A375 (cell line): ENCODE results near the gene FAM24A. TPM values are rescaled to one million over a fixed set of nuclear protein-coding genes. Genes with fewer than 3 reads are reported as not detected.

Experiments used
- total RNA-seq: library from RNA; depleted of rRNA; stranded (reverse); fragments of >200 nt; shearing (Covaris generic); gene quantifications from 2 replicates; pipeline ENCODE4 v1.2.3, GENCODE V29; 2014; rRNA removed

FAM24A gene, protein sequence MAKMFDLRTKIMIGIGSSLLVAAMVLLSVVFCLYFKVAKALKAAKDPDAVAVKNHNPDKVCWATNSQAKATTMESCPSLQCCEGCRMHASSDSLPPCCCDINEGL
- not detected in 2 replicates for total RNA-seq

DNA sequence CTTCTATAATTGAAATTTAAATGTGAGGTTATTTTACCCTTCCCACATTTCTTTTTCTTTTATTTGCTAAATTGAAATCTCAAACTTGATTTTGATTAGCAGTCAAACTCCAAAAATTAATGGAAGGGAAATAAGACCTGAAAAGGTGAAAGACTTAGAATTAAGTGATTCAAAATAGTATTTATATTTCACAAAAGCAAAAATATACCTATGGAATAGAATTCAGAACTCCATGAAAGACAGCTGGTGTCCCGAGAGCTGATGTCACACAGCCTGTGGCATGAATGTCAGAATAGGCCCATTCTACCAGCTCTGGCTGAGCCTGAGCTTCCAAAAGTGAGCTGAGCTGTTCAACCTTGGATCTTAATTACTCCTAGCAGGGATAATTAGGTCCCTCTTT is at the start of gene FAM24A:
Gene FAM24A (plus strand): TSS at position 301 of the 400 bp plus-strand sequence. CDS start 1,025 bp downstream, outside the sequence.

DNA sequence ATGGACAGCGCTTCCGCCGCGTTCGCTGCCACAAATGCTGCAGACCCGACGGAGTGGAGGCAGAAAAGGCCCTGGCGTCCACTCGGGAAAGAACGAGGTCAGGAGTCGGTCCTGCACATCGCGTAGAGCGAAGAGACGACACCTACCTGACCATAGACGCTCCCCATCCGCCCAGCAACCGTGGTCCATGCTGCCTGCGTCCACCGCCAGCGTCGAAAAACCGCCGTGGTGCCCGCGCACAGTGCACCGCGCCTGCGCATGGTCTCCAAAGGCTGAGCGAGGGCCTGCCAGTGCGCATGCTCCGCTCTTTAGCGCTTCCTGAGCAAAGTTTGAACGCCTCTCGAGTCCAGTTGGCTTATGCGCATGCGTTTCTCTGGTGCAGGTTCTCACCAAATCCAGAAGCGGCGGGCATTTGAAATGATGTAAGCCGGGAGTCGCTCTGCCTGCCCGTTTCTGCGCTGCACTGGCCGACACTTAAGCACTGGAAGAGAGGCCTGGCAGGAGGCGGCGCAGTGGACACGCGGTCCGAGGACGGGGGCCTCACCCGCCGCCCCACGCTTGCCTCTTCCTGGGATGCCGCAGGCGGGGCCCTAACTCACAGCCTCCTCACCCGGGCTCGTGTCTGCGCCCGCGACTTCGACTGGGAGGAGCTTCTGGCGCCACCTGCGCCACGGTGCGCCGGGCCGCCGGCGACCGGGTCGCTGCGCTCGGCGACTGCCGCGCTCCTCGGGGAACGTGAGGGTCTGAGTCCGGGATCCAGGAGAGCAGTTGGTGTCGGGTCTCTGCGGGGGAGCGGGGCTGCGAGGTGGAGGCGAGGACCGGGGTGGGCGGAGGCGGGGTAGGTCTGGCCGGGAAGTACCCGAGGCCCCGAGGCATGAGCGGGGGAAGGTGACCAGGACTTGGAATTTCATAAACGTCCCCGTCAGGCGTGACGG is 30.8 kb upstream of the FAM24A start, which contains the start of gene FAM24B:
Gene FAM24B (minus strand): TSS at position 243 of the 935 bp plus-strand sequence. CDS start 29,066 bp downstream, outside the sequence.

DNA sequence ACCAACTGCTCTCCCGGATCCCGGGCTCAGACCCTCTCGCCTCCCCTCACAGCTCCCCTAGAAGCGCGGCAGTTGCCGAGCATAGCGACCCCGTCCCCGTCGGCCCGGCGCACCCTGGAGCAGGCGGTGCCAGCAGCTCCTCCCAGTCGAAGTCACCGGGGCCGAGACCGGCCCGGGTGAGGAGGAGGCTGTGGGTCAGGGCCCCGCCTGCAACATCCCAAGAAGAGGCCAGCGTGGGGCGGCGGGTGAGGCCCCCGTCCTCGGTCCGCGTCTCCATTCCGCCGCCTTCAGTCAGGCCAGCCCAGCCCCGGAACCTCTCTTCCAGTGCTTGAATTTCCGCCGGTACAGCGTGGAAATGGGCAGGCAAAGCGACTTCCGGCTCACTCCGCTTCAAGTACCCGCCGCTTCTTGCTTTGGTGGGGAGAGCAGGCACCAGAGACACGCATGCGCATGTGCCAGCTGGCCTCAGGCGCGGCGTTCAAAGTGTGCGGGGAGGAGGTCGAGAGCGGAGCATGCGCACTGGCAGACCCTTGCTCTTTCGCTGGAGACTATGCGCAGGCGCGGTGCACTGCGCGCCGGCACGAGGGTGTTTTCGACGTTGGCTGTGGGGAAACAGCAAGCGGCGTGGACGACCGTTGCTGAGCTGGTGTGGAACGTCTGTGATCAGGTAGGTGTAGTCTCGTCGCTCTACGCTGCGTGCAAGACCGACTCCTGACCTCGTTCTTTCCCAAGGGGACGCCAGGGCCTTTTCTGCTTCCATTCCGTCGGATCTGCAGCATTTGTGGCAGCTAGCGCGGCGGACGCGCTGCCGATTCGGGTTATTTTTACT is 43.7 kb downstream of the FAM24A start, which contains the start of gene C10orf88:
Gene C10orf88 (minus strand): TSS at position 326 of the 829 bp plus-strand sequence. CDS start 49 bp downstream, at position 277.

Other genes with a start within 250 kb of the FAM24A start
- not detected in 2 replicates for gene C10orf120, start 210.8 kb upstream of the FAM24A start, total RNA-seq
- 0.66 and 0.72 TPM in 2 replicates for gene CUZD1, start 64.8 kb upstream of the FAM24A start, total RNA-seq
- gene FAM24B, start 31.0 kb upstream of the FAM24A start, total RNA-seq, result 8.2 and 11.4 TPM in 2 replicates
- gene C10orf88, start 43.6 kb downstream of the FAM24A start, total RNA-seq, result 6.0 and 6.1 TPM in 2 replicates
- 7.8 and 8.3 TPM in 2 replicates for gene PSTK, start 69.8 kb downstream of the FAM24A start, total RNA-seq
- 3.3 and 4.3 TPM in 2 replicates for gene IKZF5, start 98.2 kb downstream of the FAM24A start, total RNA-seq
- gene ACADSB, start 98.4 kb downstream of the FAM24A start, total RNA-seq, result 7.0 and 7.8 TPM in 2 replicates
- 3.5 and 6.3 TPM in 2 replicates for gene HMX3, start 225.4 kb downstream of the FAM24A start, total RNA-seq
- gene HMX2, start 237.5 kb downstream of the FAM24A start, total RNA-seq, result not detected in 2 replicates
- 250 and 295 TPM in 2 replicates for gene BUB3, start 243.8 kb downstream of the FAM24A start, total RNA-seq